GM13977 (cell line): ENCODE results near the gene SIL1.

Experiments used
- DNase-seq: peaks from one replicate; pipeline ENCODE4 v3.0.0; 2012; ENCODE audit warnings: low spot score
- in situ Hi-C: fragments of 300-500 bp; cut with MboI; formaldehyde crosslinking; loops from one replicate; pipeline ENCODE4 v1.12.0; 2022; ENCODE audit warnings: low sequenced_read_pairs, low pct_unique_long_range_greater_than_20kb, mixed read lengths, inconsistent platforms; ENCODE audit not compliant: unreplicated experiment
- TF ChIP-seq, protein P1 (sequence below): IDR thresholded peaks from 2 replicates; pipeline ENCODE4 v1.5.1; 2012; ENCODE audit warnings: mild to moderate bottlenecking, control low read depth; ENCODE audit not compliant: insufficient read depth; ENCODE audit errors: extremely low read depth, missing control alignments

The SIL1 gene

DNA sequence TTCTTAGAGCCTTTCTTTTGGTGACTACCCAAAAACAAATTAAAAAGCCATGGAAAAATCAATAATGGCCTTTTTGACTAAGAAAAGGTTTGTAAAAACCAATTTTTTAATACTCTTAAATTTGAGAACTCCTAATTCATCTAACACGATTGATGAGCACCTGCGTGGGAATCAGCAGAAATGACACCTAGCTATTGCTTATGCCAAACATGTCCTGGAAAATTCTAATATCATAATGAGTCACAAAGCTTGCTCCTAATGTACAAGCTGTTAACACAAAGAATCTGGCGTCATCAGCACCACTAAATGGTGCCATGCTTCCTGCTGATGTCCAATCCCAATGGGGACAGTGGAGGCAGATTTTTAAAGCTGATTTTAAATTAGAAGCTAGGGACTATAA lies 176.8 kb downstream of the SIL1 start:
- DNase-seq = no peak
- in situ Hi-C loops = no loop called here
- TF ChIP-seq, protein P1, sequence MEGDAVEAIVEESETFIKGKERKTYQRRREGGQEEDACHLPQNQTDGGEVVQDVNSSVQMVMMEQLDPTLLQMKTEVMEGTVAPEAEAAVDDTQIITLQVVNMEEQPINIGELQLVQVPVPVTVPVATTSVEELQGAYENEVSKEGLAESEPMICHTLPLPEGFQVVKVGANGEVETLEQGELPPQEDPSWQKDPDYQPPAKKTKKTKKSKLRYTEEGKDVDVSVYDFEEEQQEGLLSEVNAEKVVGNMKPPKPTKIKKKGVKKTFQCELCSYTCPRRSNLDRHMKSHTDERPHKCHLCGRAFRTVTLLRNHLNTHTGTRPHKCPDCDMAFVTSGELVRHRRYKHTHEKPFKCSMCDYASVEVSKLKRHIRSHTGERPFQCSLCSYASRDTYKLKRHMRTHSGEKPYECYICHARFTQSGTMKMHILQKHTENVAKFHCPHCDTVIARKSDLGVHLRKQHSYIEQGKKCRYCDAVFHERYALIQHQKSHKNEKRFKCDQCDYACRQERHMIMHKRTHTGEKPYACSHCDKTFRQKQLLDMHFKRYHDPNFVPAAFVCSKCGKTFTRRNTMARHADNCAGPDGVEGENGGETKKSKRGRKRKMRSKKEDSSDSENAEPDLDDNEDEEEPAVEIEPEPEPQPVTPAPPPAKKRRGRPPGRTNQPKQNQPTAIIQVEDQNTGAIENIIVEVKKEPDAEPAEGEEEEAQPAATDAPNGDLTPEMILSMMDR = no peak

DNA sequence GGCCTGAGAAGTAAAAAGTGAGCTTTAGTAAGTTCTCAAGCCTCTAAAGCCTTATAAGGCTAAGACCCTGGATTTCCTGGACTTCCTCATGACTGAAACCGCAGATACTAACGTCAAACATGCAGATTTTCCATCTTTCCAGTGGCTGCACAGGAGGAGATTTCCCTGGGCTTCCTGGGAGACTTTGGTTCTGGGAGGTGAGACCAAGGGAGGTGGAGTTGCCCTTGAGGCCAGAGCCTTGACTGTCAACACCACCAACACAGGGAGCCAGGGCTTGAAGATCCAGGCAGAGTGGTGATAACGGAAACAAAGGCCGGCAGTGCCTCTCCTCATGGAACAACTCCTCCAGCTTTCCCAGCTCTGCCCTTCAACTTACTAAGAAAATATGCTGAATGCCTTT lies 178.3 kb downstream of the SIL1 start:
- DNase-seq = no peak
- in situ Hi-C loops = no loop called here
- TF ChIP-seq, protein P1 = no peak

DNA sequence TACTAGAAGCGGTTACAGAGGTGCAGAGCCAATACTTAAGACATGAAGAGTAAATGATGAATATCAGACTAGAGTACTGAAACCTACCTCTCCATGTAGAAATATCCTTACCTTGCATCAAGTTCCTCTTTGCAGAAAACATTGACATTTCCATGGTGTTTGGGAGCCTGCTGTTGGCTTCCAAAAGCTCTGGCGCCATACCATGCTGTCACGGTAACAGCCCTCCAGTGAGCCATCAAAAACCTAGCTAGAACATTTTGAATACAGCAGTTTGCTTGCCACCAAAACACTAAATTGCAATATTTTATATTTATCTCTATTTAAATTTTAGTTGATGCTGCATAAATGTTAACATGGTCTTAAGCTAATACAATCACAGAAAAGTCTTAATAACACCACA lies 179.0 kb downstream of the SIL1 start:
- no peak for DNase-seq
- TF ChIP-seq, protein P1 = no peak
- in situ Hi-C loops = no loop called here

DNA sequence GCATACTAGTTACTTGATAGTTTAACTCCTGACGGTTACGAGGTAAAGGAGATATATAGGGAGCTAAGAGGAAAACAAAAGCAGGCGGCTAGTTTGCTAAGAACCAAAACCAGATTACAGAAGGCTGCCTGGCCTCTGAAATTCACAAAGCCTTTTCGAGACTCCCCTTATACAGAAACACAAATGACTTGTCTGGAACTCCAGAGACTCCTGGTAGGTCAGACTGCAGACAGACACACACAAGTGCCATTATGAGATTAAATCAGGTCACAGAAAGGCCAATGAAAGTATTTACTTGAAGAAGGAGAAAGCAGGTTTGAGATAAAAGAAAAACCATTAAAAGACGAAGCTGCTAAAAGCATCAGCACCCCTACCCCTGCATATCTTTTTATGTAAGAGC lies 180.5 kb downstream of the SIL1 start:
- in situ Hi-C loops = no loop called here
- TF ChIP-seq, protein P1 = no peak

DNA sequence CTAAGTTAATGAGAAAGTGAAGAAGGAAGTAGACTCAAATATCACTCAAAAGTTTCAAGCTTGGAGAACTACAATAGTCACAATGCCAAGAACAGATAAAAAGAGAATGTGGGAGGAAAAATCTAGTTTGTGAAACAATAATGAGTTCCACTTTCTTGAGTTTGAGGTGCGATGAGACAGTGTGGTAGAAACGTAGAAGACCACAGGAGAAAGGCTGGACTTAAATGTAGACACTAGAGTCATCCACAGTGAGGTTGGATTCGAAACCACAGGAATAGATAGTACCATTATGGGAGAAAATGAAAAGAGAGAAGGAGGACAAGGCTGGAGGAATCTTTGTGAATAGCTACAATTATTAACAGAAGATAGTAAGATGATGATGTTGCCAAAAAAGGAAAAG lies 182.0 kb downstream of the SIL1 start:
- no peak for DNase-seq
- TF ChIP-seq, protein P1 = no peak
- in situ Hi-C loops = no loop called here

More for the DNA sequence above, 180.5 kb downstream of the SIL1 start:
- no peak for DNase-seq

DNA sequence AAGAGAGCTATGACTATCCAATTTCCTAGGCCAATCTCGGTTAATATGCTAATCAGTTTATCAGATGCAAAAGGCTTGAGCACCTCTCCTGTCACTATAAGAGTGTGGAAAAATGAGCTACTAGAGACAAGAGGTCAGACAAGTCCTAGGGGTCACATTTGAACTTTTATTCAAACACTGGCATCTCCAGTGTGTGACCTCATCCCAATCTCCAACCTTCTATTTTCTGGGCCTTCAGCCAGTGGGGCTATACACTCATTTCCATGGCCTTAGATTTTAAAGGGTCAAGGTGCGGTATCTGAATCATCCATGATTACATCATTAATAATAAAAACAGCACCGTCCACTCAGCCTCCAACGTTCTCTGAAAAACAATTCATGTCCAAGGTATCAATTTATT lies 183.4 kb downstream of the SIL1 start:
- in situ Hi-C loops = no loop called here
- DNase-seq = no peak

More for the DNA sequence above, 183.4 kb downstream of the SIL1 start:
- TF ChIP-seq, protein P1 = no peak
